Karpas-422 (cell line): ENCODE data around the gene FAM120B. TPM values are rescaled to one million over a fixed set of nuclear protein-coding genes. Genes with fewer than 3 reads are reported as not detected.
"Not testable (repeated sequence)": the region's sequence is repeated elsewhere in the genome, so short reads cannot be mapped to it uniquely, and the experiment has no call there.

Experiments
- DNase-seq: peaks from one replicate; pipeline ENCODE4 v3.0.0-alpha.2; 2015
- H2AFZ ChIP-seq: fragments of 200-600 bp; sonication (generic); 2 replicates; pipeline ENCODE4 v1.6.1; 2014; ENCODE audit warnings: antibody characterized with exemption, low read length, mixed read lengths
- H3K27ac ChIP-seq: fragments of 200-600 bp; sonication (generic); 2 replicates; pipeline ENCODE4 v1.5.1; 2014; ENCODE audit warnings: mild to moderate bottlenecking, low read length, moderate library complexity
- H3K27me3 ChIP-seq: fragments of 200-600 bp; sonication (generic); 2 replicates; pipeline ENCODE4 v1.6.1; 2014; ENCODE audit warnings: low read length, mixed read lengths
- H3K36me3 ChIP-seq: fragments of 200-600 bp; sonication (generic); 2 replicates; pipeline ENCODE4 v1.6.1; 2014; ENCODE audit warnings: low read length, mixed read lengths; ENCODE audit not compliant: insufficient read depth
- H3K4me1 ChIP-seq: fragments of 200-600 bp; sonication (generic); 2 replicates; pipeline ENCODE4 v1.6.1; 2014; ENCODE audit warnings: mild to moderate bottlenecking, low read length, mixed read lengths
- H3K4me2 ChIP-seq: fragments of 200-600 bp; sonication (generic); 2 replicates; pipeline ENCODE4 v1.6.1; 2014; ENCODE audit warnings: low read length, low read depth, mild to moderate bottlenecking; ENCODE audit not compliant: poor library complexity, severe bottlenecking
- H3K4me3 ChIP-seq: fragments of 200-600 bp; sonication (generic); 2 replicates; pipeline ENCODE4 v1.5.1; 2014; ENCODE audit warnings: mild to moderate bottlenecking, antibody characterized with exemption, low read length, mixed read lengths
- H3K79me2 ChIP-seq: fragments of 200-600 bp; sonication (generic); 2 replicates; pipeline ENCODE4 v1.6.1; 2014; ENCODE audit warnings: mild to moderate bottlenecking, low read length, mixed read lengths
- H3K9ac ChIP-seq: fragments of 200-600 bp; sonication (generic); 2 replicates; pipeline ENCODE4 v1.6.0; 2014; ENCODE audit warnings: low read length
- H3K9me2 ChIP-seq: fragments of 200-600 bp; sonication (generic), shearing (Covaris generic); replicated peaks from 2 replicates; pipeline ENCODE4 v1.6.0; 2014; ENCODE audit warnings: mild to moderate bottlenecking, low read length, moderate library complexity; ENCODE audit not compliant: insufficient read depth
- H3K9me3 ChIP-seq: fragments of 300-700, 200-600 bp; sonication (generic); 2 replicates; pipeline ENCODE4 v1.6.1; 2014; ENCODE audit warnings: low read length, mixed read lengths
- H4K20me1 ChIP-seq: fragments of 200-600 bp; sonication (generic); 2 replicates; pipeline ENCODE4 v1.6.1; 2014; ENCODE audit warnings: mild to moderate bottlenecking, antibody characterized with exemption, low read length, low read depth; ENCODE audit not compliant: insufficient read depth
- total RNA-seq: library from RNA; depleted of rRNA; stranded (reverse); fragments of >200 nt; shearing (Covaris generic); gene quantifications from 2 replicates; pipeline ENCODE4 v1.2.3, GENCODE V29; 2014; ENCODE audit warnings: low replicate concordance

The FAM120B gene
- total RNA-seq, 1 experiment from 2014 or later: 32.1 TPM

DNA sequence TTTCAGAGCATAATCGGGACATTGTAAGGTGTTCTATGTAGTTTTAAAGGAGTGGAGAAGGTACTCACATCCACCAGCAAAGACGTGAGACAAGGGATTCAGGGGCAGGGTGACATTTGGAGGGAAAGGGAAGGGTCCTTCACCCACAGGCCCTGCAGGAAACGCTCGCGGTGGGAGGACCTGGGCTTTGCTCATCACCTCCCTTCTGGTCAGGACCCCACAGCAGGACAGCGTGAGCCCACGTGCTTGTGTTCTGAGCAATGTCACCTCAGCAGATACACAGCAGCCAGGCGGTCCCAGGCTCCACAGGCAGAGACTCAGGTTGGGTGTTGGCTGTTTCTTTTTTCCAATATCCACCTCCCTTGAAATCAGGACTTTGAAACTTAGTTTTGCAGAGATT lies 43.1 kb upstream of the FAM120B start:
- no peaks in the 10 kb centered on the region for H3K79me2 ChIP-seq
- H3K4me1 ChIP-seq: no peaks in the 10 kb centered on the region
- no peak overlapping the region for H3K27ac ChIP-seq
- H3K27me3 ChIP-seq: no peaks in the 10 kb centered on the region
- H2AFZ ChIP-seq: no peak overlapping the region
- H3K9ac ChIP-seq: no peak overlapping the region
- DNase-seq: no peak
- no peaks in the 10 kb centered on the region for H3K36me3 ChIP-seq
- H3K9me2 ChIP-seq: no peaks in the 10 kb centered on the region
- H4K20me1 ChIP-seq: no peaks in the 10 kb centered on the region
- no peak overlapping the region for H3K4me3 ChIP-seq
- no peaks in the 10 kb centered on the region for H3K9me3 ChIP-seq
- no peak overlapping the region for H3K4me2 ChIP-seq

DNA sequence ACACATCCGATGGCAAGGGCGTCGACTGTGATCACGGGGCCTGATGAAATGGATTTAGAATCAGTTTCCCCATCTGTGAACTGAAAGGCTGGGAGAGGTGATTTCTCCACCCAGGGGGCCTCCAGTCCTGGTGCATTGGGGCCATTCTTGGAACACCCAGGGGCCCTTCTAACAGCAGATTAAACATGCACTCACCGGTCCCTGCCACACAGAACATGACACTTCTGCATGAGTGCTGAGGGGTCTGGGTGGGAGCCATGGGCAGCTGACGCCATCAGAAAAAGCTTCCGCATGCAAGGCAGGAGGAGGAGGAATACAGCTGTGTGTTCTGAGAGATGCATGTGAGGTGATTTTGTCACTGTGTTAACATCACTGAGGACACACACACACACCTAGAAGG lies 42.5 kb upstream of the FAM120B start:
- no peak overlapping the region for H3K27ac ChIP-seq
- no peak overlapping the region for H3K4me3 ChIP-seq
- no peaks in the 10 kb centered on the region for H3K36me3 ChIP-seq
- H3K9ac ChIP-seq: no peak overlapping the region
- H3K4me2 ChIP-seq: no peak overlapping the region
- no peaks in the 10 kb centered on the region for H3K27me3 ChIP-seq
- H3K4me1 ChIP-seq: no peaks in the 10 kb centered on the region
- no peaks in the 10 kb centered on the region for H4K20me1 ChIP-seq
- H3K9me2 ChIP-seq: no peaks in the 10 kb centered on the region
- no peaks in the 10 kb centered on the region for H3K79me2 ChIP-seq
- no peak for DNase-seq
- no peaks in the 10 kb centered on the region for H3K9me3 ChIP-seq
- no peak overlapping the region for H2AFZ ChIP-seq

- H3K9me3 ChIP-seq, H3K9ac ChIP-seq, H3K4me2 ChIP-seq, H3K79me2 ChIP-seq, H3K27ac ChIP-seq, H3K4me3 ChIP-seq, H3K9me2 ChIP-seq, H3K27me3 ChIP-seq, H2AFZ ChIP-seq, DNase-seq, H3K36me3 ChIP-seq, H3K4me1 ChIP-seq, H4K20me1 ChIP-seq: not testable (repeated sequence)
Measured at GRCh38 chr6:170264644-170265043, 41.9 kb upstream of the FAM120B start.

DNA sequence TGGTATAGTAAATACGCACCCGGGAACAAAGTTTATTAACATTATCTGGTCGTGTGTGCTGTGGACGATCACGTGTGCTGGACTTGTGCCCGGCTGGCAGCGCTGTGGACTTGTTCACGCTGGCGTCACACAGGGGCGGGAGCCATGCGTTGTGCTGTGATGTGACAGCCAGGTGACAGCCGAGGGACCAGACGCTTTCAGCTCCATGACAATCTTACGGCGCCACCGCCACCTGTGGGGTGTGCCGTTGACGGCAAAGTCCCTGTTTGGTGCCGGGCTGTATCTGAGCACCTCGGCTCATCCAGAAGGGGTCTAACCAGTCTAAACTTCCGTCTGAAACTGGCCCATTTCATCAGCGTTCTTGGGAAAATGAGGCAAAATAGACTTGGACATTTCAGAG lies 40.9 kb upstream of the FAM120B start:
- Histone ChIP-seq H3K36me3 (no peaks in the 10 kb centered on the region), H3K9me2 (no peaks in the 10 kb centered on the region), H3K9me3 (no peaks in the 10 kb centered on the region), H4K20me1 (no peaks in the 10 kb centered on the region), H3K79me2 (no peaks in the 10 kb centered on the region), H3K9ac (no peak overlapping the region), H3K4me3 (no peak overlapping the region), H3K27ac (no peak overlapping the region), H2AFZ (no peak overlapping the region), H3K27me3 (no peaks in the 10 kb centered on the region), H3K4me2 (no peak overlapping the region), H3K4me1 (no peaks in the 10 kb centered on the region)
- DNase-seq: no peak

GRCh38 chr6:170266061-170266825 lies 40.3 kb upstream of the FAM120B start:
- H3K27ac ChIP-seq: no peak overlapping the region
- H2AFZ ChIP-seq: no peak overlapping the region
- no peaks in the 10 kb centered on the region for H4K20me1 ChIP-seq
- H3K9me3 ChIP-seq: no peaks in the 10 kb centered on the region
- H3K4me1 ChIP-seq: no peaks in the 10 kb centered on the region
- no peaks in the 10 kb centered on the region for H3K36me3 ChIP-seq
- H3K9me2 ChIP-seq: no peaks in the 10 kb centered on the region
- no peaks in the 10 kb centered on the region for H3K79me2 ChIP-seq
- no peak overlapping the region for H3K4me2 ChIP-seq
- no peak overlapping the region for H3K4me3 ChIP-seq
- no peak for DNase-seq
- no peaks in the 10 kb centered on the region for H3K27me3 ChIP-seq
- no peak overlapping the region for H3K9ac ChIP-seq

- Histone ChIP-seq H3K4me2 (no peak overlapping the region), H3K79me2 (no peaks in the 10 kb centered on the region), H3K9me2 (no peaks in the 10 kb centered on the region), H3K27me3 (no peaks in the 10 kb centered on the region), H3K27ac (no peak overlapping the region), H3K36me3 (no peaks in the 10 kb centered on the region), H3K4me1 (no peaks in the 10 kb centered on the region), H3K4me3 (no peak overlapping the region), H2AFZ (no peak overlapping the region), H4K20me1 (no peaks in the 10 kb centered on the region), H3K9me3 (no peaks in the 10 kb centered on the region), H3K9ac (no peak overlapping the region)
- no peak for DNase-seq
Measured at GRCh38 chr6:170267688-170268087, 38.9 kb upstream of the FAM120B start.

- H3K27ac ChIP-seq: no peak overlapping the region
- H3K4me3 ChIP-seq: no peak overlapping the region
- H3K9ac ChIP-seq: no peak overlapping the region
- no peaks in the 10 kb centered on the region for H3K79me2 ChIP-seq
- H3K36me3 ChIP-seq: no peaks in the 10 kb centered on the region
- H2AFZ ChIP-seq: no peak overlapping the region
- no peaks in the 10 kb centered on the region for H4K20me1 ChIP-seq
- H3K9me3 ChIP-seq: no peaks in the 10 kb centered on the region
- H3K4me1 ChIP-seq: no peaks in the 10 kb centered on the region
- DNase-seq: no peak
- H3K9me2 ChIP-seq: no peaks in the 10 kb centered on the region
- H3K27me3 ChIP-seq: no peaks in the 10 kb centered on the region
- no peak overlapping the region for H3K4me2 ChIP-seq
Measured at GRCh38 chr6:170268216-170269129, 38.1 kb upstream of the FAM120B start.

DNA sequence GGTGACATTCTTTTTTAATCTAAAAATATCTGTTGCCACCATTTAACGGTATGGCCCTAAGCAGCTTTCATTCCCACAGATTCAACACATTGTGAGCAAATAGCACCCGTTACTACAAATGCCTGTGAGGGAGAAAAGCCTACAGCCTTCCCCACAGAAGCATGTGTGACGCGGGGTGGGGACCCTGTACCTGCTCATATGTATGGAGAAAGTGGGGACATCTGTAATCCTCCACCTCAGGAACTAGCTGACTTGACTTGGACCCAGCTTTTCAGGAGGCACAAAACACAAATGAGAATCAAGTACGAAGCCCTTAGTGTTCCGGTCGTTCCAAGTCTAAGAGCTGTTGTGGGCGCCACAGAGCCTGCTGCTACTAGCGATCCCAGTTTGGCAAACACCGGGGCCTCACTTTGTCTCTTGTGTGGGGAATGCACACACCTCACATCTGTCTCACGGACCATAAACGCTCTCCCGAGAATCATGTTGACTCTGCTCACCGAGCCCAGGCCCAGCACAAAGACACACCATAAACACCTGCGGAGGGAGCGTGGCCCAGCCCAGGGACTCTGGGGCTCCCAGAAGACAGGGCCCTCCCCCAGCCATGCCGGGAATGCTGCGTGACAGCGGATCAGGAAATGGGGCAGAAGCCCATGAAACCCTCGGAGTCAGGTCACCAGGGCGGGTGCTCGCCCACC lies 37.3 kb upstream of the FAM120B start:
- H3K4me3 ChIP-seq: no peak overlapping the region
- no peaks in the 10 kb centered on the region for H3K36me3 ChIP-seq
- no peak overlapping the region for H2AFZ ChIP-seq
- no peaks in the 10 kb centered on the region for H4K20me1 ChIP-seq
- no peaks in the 10 kb centered on the region for H3K9me3 ChIP-seq
- no peak overlapping the region for H3K27ac ChIP-seq
- H3K4me1 ChIP-seq: no peaks in the 10 kb centered on the region
- H3K4me2 ChIP-seq: no peak overlapping the region
- H3K9ac ChIP-seq: no peak overlapping the region
- no peak for DNase-seq
- H3K9me2 ChIP-seq: no peaks in the 10 kb centered on the region
- no peaks in the 10 kb centered on the region for H3K27me3 ChIP-seq
- H3K79me2 ChIP-seq: no peaks in the 10 kb centered on the region
